ENCODE measurements around the gene BATF2.
"Not testable (repeated sequence)": the region's sequence is repeated elsewhere in the genome, so short reads cannot be mapped to it uniquely, and the experiment has no call there.

BATF2 gene

GRCh38 chr11:64996710-64997380 is at the start of gene BATF2:
Gene BATF2, minus strand, starts transcription at chr11:64996971. Its CDS starts 57 bp downstream, at chr11:64996914.
- DNase-seq, result no peak

- DNase-seq, result no peak
Observed at GRCh38 chr11:65045728-65046127, 49.0 kb upstream of the BATF2 start.

GRCh38 chr11:65045061-65045460 is 48.3 kb upstream of the BATF2 start:
- no peak for DNase-seq

GRCh38 chr11:65043881-65044501 is 47.2 kb upstream of the BATF2 start:
- DNase-seq, result no peak

GRCh38 chr11:65042891-65043290 is 46.1 kb upstream of the BATF2 start:
- no peak for DNase-seq

- peak; percentile 91 for DNase-seq
Observed at GRCh38 chr11:65040847-65041622, 44.3 kb upstream of the BATF2 start, which contains the start of gene SAC3D1. Gene SAC3D1, plus strand, starts transcription at chr11:65041210. Its CDS starts 83 bp downstream, at chr11:65041293.

- no peak for DNase-seq
Observed at GRCh38 chr11:65040520-65040846, 43.7 kb upstream of the BATF2 start.

GRCh38 chr11:65036931-65037330 is 40.2 kb upstream of the BATF2 start:
- no peak for DNase-seq

- no peak for DNase-seq
Observed at GRCh38 chr11:65035579-65035978, 38.8 kb upstream of the BATF2 start.

- no peak for DNase-seq
Observed at GRCh38 chr11:65034423-65034822, 37.7 kb upstream of the BATF2 start.

- DNase-seq, result no peak
Observed at GRCh38 chr11:65032216-65032615, 35.4 kb upstream of the BATF2 start.

GRCh38 chr11:65027213-65028067 is 30.7 kb upstream of the BATF2 start, which contains the start of gene SNX15:
Gene SNX15, plus strand, starts transcription at chr11:65027439. Its CDS starts 99 bp downstream, at chr11:65027538.
- peak; percentile 94 for DNase-seq

- DNase-seq, result no peak
Observed at GRCh38 chr11:65026810-65027209, 30.0 kb upstream of the BATF2 start.

- DNase-seq, result not testable (repeated sequence)
Observed at GRCh38 chr11:65023502-65023901, 26.7 kb upstream of the BATF2 start.

GRCh38 chr11:65021509-65021908 is 24.7 kb upstream of the BATF2 start:
- no peak for DNase-seq

- DNase-seq, result no peak
Observed at GRCh38 chr11:65021003-65021402, 24.2 kb upstream of the BATF2 start.

GRCh38 chr11:65019824-65020223 is 23.1 kb upstream of the BATF2 start:
- no peak for DNase-seq

GRCh38 chr11:65017937-65018336 is 21.2 kb upstream of the BATF2 start:
- DNase-seq, result no peak

GRCh38 chr11:65016705-65017104 is 19.9 kb upstream of the BATF2 start:
- no peak for DNase-seq

GRCh38 chr11:65014726-65015227 is 18.0 kb upstream of the BATF2 start:
- no peak for DNase-seq

- peak; percentile 88 for DNase-seq
Observed at GRCh38 chr11:65013888-65014725, 17.3 kb upstream of the BATF2 start, which contains the start of gene ARL2. Gene ARL2, plus strand, starts transcription at chr11:65014160. Its CDS starts 48 bp downstream, at chr11:65014208.
